Stimulated activated naive CD4-positive, alpha-beta T cell (primary cell): ENCODE measurements around the gene FBP2.

Experiments used
- DNase-seq, 6 experiments: peaks; one replicate each; lab custom pipeline; 2025; lab: John Stamatoyannopoulos, UW

Gene FBP2

GRCh38 chr9:94593459-94594345 is at the start of gene FBP2:
FBP2 (minus strand) TSS chr9:94593824; CDS start chr9:94593726, 98 bp downstream.
- DNase-seq = no peak

GRCh38 chr9:94643176-94643575 is 49.6 kb upstream of the FBP2 start:
- no peak for DNase-seq

GRCh38 chr9:94642501-94642900 is 48.9 kb upstream of the FBP2 start:
- no peak for DNase-seq

- DNase-seq = no peak
These were observed 46.4 kb upstream of the FBP2 start for GRCh38 chr9:94639999-94640376.

- peak in 5 of 6 experiments; percentile 21 to 61 (median 26) for DNase-seq
These were observed 45.7 kb upstream of the FBP2 start, which contains the start of gene FBP1 for GRCh38 chr9:94639061-94639998. FBP1 (minus strand) TSS chr9:94639518; CDS start chr9:94639310, 208 bp downstream.

- DNase-seq = peak in 1 of 6 experiments; percentile 43
These were observed 44.9 kb upstream of the FBP2 start for GRCh38 chr9:94638335-94639060.

- DNase-seq = no peak
These were observed 39.1 kb upstream of the FBP2 start for GRCh38 chr9:94632737-94633136.

GRCh38 chr9:94631599-94631998 is 38.0 kb upstream of the FBP2 start:
- no peak for DNase-seq

- DNase-seq = no peak
These were observed 37.2 kb upstream of the FBP2 start for GRCh38 chr9:94630833-94631232.

- no peak for DNase-seq
These were observed 36.7 kb upstream of the FBP2 start for GRCh38 chr9:94630281-94630680.

- no peak for DNase-seq
These were observed 33.7 kb upstream of the FBP2 start for GRCh38 chr9:94627287-94627686.

GRCh38 chr9:94625835-94626234 is 32.2 kb upstream of the FBP2 start:
- DNase-seq = no peak

GRCh38 chr9:94624629-94625028 is 31.0 kb upstream of the FBP2 start:
- DNase-seq = no peak

GRCh38 chr9:94623253-94623652 is 29.6 kb upstream of the FBP2 start:
- DNase-seq = no peak

- DNase-seq = peak in 1 of 6 experiments; percentile 2
These were observed 28.6 kb upstream of the FBP2 start for GRCh38 chr9:94622087-94622800.

GRCh38 chr9:94619026-94619425 is 25.4 kb upstream of the FBP2 start:
- DNase-seq = no peak

GRCh38 chr9:94613003-94613402 is 19.4 kb upstream of the FBP2 start:
- no peak for DNase-seq

GRCh38 chr9:94612071-94612470 is 18.4 kb upstream of the FBP2 start:
- no peak for DNase-seq

GRCh38 chr9:94611638-94612068 is 18.0 kb upstream of the FBP2 start:
- no peak for DNase-seq

- DNase-seq = no peak
These were observed 16.6 kb upstream of the FBP2 start for GRCh38 chr9:94610181-94610606.

GRCh38 chr9:94607423-94607691 is 13.7 kb upstream of the FBP2 start:
- no peak for DNase-seq
